Measurements from ENCODE around the gene RECK.
"Not testable (repeated sequence)": the region's sequence is repeated elsewhere in the genome, so short reads cannot be mapped to it uniquely, and the experiment has no call there.

The RECK gene

DNA sequence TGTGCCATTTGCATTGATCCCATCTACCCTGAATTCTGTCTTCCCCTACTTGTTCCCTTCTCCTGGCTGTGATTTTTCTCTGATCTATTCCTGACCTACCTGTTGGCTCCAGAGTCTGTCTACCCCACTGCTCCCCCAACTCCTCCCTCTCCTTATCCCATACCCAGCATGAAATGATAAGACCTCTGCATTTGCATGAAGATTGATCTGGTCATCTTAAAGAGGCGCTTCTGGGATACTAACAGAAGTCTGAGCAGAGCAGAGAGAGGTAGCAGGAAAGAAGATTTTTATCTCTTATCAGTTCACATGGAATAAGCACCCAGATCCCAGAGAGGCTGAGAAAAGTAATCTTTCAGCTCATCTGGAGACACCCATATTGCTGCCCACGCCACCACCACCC lies 81.5 kb downstream of the RECK start:
- no peak for DNase-seq

DNA sequence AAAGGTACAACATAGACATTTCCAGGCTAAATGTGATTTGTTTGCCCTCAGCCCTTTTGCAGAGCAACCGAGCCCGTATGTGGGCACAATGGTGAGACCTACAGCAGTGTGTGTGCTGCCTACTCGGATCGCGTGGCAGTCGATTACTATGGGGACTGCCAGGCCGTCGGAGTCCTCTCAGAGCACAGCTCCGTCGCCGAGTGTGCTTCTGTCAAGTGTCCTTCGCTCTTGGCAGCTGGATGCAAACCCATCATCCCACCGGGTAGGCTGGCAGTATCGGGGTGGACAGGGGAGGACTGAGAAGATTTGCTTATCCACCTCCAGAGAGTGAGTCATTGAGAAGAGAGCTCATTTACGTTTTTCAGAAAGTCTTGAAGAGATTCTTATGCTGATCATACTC lies 82.0 kb downstream of the RECK start:
- DNase-seq = no peak

DNA sequence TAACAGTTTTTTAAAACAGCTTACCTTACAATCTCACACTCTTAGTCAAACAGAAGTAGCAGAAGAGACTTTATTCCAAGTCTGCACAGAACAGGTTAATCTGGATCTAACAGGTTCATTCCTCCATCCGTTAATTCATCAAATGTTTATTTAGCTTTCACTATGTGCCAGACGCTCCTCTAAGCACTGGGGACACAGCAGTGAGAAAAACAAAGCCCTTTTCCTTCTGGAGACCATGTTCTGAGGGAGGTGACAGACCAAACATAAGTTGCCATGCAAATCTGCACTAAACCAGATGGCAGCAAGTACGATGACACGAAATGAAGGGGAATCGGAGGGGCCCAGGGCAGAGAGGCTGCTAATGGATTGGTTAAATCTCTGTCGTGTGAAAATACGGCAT lies 82.8 kb downstream of the RECK start:
- DNase-seq = no peak

DNA sequence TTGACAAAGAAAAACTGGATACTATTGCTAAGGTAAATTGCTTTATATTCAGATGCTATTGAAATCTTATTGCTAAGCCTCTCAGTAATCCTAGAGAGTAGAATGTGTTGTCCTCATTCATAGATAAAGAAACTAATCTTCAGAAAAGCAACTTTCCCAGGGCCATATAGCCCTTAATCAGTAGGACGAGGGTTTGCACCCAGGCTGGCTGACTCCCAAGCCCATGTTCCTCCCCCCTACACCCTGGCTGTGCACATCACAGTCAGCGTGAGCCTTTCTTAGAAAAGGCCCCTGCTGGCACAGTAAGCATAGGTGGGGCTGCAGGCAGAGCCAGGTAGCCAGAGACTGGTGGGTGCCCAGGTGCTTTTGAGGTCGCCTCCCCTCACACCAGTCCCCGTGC lies 84.0 kb downstream of the RECK start:
- DNase-seq = no peak

DNA sequence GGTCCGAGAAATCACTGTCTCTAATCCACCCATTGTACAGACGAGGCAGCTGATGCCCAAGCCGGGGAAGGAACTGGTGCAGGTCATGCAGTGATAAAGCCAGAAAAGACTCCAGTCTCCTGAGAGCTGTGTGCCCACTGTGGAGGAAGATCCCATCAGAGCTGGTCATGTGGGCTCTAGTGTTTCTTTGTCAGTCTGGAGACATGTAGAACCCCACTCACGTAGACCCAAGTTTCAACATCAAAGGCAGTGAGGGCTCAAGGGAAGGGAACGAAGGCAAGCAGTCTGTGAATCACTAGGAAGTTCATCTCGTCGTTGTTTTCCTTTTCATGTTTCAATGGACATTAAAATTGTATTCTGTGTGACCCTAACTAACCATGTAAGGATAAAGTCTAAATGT lies 85.3 kb downstream of the RECK start:
- no peak for DNase-seq

DNA sequence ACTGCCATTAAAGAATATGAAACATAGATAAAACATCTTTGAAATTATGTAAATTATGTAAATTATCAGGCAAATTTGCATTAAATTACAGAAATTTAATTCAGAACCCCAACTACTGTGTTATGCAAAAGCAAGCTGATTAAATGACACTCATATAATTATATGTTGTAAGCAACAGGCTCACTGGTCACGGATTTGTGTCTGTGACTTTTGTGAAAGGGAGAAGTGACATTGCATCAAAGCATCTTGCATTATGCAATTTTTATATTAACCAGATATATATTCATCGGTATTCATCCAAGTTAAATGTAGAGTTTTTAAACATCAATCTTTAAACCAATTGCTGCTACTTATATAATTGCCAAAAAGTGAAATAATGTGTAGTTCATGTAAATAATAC lies 86.8 kb downstream of the RECK start:
- no peak for DNase-seq

DNA sequence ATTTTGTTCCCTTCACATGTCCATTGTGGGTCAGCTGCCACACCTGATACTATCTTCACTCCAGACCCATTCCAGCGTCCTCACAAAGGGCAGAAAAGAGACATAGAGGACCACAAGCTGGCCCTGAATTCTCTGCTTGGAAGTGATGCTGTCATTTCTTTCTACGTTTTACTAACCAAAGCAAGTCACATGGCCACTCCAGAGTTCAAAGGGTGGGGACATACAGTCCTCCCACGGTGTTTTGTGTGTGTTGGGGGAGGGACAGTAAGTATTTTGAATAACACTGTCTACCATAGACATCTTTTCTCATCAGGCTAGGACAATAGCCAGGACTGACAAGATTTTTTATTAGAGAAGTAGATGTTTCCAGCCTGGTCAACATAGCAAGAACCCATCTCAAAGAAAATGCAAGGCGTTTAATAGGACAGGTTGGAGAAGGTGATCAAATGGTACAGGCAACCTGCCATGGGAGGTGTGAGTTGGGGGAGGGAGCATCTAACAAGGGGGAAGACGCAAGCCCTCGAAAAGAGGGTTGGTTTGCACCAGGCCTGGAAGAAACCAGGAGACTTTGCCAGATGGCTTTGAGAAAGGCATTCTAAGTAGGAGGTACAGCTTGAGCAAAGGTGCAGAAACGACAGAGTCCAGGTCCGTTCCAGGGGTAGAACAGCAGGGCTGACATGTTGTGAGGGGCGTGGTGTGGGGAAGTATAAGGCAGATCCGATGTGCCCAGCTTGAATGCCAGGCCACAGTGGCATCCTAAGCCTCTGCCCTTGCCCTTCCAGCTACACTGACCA lies 88.5 kb downstream of the RECK start:
- DNase-seq = no peak

DNA sequence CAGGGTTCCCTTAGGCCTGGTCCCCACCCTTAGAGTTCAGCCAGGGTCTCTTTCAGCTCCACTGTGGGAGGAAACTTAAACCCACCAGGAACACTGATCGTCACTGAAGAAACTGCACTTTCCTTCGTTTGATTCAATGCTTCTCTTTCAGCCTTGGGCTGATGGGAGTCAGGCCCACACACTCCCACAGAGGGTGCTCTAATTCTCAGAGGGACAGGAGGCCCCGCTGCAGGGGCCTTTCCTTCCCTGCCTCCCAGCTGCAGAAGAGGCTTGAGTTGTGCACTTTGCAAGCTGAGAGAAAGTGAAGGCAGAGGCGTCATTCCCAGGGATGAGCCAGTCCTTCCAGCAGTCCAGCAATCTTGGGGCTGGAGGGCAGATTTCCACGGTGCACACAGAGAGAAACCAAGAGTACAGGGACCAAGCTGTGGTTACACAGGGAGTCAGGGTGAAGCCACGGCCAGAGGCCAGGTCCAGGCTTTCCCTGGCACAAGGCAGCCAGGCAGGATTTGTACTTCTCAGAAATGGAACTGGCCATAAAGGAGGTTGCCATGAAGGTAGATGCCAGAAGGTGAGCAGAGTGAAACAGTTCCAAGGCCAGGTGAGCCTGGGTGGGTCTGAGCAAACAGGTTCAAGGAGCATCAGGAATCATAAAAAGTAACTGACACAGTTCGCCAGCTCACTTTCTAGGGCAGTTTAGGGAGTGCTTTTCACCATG lies 89.5 kb downstream of the RECK start:
- DNase-seq = no peak

DNA sequence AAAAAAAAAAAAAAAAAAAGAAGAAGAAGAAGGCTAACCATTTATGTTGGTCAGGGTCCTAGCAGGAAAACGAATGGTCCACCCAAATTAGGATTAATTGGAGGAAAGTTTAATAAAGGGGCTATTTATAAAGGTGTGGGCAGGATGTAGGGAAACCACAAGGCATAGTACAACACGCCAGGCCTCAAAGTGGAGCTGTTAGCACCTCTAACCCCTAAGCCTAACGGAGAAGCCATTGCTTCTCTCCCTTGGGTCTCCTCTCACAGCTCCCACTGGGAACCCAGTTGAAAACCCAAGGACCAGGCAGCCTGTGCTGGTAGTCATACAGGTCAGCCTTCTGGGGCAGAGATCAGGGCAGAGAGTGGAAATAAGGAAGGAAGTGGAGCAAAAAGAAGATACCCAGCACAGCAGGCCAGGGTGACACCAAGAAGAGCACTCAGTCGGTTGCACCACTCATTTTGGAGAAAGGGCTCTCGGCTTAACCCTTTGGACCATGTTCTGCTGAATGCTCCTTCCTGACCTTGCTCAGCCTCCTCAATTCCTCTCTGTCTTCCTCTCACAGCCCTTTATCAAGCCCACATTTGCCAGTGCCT lies 91.0 kb downstream of the RECK start:
- no peak for DNase-seq

DNA sequence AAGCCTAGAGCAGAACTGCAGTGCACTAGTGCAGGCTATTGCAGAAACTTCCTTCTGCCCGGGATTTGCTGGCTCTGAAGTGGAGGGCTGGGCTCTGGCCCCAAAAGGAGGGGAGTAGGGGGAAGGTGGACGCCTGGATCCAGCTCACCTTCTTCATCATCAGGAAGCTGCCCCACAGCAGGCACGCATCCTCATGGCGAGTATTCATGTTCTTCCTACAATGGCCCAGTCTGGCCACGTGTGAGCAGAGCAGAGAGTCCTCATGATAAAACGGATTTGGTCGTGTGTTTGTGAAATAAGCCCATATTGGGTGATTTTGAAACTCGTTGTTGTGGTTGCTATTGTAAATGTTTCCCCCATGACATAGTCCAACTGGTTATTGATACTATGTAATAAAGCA lies 91.6 kb downstream of the RECK start:
- DNase-seq = no peak

DNA sequence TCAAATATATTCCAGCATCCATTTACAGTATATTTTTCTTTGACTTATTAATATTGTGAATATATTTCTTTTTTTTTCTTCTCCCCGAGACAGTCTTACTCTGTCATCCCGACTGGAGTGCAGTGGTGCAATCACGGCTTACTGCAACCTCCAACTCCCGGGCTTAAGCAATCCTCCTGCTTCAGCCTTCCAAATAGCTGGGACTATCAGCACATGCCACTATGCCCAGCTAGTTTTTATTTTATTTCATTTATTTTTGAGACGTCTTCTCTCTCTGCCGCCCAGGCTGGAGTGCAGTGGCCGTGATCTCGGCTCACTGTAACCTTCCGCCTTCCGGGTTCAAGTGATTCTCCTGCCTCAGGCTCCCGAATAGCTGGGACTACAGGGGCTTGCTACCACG lies 92.4 kb downstream of the RECK start:
- no peak for DNase-seq

DNA sequence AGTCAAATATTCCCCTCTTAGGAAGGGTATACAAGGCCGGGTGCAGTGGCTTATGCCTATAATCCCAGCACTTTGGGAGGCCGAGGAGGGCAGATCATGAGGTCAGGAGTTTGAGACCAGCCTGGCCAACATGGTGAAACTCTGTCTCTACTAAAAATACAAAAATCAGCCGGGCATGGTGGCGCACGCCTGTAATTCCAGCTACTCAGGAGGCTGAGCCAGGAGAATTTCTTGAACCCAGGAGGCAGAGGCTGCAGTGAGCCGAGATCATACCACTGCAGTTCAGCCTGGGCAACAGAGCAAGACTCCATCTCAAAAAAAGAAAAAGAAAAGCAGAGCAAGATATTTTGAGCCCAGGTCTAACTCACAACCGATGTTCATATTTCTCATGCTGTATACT lies 95.0 kb downstream of the RECK start:
- not testable (repeated sequence) for DNase-seq

DNA sequence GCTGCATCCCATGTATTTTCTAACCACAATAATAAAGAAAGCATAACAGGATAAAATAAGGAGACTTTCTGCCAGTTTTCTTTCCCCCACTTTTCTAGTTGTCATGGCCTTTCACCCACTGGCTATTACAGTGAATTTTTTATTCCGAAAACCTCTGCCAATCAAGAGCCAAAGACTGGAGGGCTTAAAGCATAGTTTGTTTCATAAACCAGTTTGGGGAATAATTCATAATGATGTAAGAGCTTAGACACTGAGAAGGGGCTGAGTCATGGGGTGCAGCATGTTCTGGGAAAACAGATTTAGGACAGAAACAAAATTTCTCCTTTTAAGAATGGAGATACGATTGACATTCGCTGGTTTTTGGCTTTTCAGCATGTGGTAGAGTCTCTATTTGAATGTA lies 95.4 kb downstream of the RECK start:
- DNase-seq = no peak

DNA sequence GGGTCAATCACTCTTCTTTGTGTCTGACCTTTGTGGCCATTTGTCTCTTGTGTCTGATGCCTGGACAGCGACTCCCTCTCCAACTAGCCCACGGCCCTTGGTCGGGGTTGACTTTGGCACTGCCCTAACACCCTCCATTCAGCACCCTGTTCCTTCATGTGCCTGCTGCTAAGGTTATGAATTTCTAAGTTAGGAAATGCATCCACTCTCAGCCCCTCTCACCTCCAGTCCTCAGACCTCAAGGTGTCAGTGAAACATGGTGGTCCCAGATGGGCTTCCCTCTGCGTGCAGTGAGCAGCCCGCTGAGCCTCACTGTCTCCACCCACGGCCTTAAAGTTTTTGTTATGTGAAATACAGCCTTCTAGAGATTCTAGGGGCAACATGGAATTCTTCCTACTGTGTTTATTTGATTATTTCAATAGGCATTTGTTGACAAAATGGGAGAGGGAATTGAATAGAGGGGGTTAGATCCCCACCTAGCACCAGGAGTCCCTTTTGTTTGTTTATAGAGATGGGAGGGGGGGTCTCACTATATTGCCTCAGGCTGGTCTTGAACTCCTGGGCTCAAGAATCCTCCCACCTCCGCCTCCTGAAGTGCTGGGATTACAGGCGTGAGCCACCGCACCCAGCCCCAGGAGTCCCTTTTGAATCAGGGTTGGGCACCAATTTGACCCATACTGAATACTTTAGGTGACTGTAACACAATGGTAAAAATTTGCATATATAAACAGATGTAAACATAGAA lies 98.2 kb downstream of the RECK start:
- no peak for DNase-seq

DNA sequence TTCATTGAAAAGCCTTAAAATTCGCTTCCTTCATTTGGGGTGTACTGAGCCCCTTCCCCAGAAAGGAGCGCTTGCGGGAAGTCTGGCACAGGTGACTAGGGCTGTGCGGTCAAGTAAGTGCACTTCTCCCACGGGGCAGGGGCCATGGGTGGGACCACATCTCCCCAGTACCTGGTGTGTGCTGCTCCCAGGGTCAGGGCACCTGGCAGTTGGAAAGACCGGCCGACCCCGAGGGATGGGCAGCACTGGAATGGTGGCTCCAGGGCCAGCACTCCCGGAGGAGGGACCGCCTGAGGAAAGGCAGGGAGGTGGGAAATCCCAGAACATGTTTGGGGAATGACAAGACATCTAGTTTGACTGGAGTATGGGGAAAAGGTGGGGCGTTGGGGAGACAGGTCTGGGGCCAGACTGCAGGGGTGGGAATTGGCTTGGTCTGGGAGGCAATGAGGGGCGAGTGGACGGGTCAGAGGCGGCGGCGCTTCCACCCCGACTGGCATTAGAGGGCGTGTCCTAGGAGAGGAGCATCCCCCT lies 99.1 kb downstream of the RECK start:
- no peak for DNase-seq

DNA sequence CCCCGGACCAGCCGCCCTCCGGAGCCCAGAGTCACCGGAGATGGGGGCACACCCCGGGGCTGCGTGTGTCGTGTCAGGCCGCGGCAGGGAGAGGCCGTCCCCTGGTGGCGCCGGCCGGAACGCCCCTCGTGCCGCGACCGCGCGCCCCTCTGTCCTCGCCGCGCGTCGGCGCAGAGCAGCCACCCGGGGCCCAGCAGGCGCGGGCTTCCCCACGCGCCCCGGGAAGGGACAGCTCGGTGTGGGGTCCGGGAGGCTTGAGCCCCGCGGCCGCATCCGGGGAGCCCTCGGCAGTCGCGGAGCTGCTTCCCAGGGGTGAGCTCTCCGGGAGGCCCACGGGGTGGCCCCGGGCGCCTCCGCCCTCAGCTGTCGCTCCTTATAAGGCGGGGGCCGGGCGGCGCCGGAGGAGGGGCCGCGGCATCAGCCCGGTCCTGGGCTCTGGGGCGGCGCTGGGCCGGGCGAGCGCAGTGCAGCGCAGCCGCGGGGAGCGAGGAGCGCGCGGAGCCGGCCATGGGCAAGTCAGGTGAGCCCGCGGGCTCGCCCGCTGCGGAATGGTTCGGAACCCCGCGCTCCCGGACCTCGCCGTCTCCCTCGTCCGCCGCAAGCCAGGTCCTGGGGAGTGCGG lies 99.7 kb downstream of the RECK start, which contains the start of gene GLIPR2:
Gene GLIPR2, plus strand, starts transcription at position 462 of the 622 bp plus-strand sequence. Its CDS starts 46 bp downstream, at position 508.
- DNase-seq = peak; percentile 62

DNA sequence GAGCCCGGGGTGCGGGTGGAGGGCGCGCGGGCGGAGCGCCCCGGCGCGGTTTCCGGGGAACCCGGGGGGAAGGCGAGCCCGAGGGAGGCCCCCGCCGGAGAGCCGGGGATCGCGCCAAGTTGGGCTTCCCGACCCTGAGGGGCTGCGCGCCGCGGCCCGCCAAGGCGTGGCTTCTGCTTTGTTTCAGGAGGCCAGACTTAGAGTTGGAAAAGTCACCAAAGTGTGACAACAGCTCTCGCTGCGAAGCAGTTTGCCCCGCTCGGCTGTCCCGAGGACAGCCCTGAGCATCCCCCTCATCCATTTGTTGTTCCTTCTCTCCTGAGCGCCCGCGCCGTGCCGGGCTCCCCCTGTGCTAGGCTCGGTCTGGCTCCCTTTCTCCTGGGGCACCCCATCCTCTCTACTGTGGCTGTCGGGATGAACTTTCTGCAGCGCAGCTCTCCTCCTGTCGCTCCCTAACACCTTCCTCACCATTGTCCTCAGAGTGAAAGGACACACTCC lies 100.2 kb downstream of the RECK start:
- no peak for DNase-seq

DNA sequence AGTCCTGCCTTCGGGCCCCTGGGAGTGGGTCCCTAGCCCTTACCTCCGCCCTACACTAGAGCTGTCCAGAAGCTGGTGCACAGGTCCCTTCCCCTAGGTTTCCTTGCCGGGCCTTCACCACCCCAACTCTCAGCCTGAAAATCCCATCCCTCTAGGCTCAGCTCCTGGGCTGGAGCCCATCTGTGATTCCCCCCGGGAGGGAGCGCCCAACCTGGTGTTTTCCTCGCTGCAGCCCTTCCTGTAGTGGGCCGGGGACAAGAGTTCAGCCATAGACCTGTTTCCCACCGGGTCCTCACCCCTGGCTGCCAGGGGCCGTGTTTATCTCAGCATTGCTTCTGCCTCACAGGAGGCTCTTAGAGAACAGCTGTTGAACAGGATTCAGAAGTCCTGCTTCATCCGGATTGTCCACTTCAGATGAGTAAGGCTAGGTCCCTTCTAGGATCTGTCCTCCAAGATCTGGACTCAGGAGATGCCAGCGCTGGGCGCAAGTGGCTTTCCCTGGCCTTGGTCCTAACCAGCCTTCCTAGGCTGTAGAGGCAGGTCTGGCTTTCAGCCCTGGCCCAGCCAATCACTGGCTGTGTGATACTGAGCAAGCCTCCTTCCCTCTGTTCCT lies 100.8 kb downstream of the RECK start:
- no peak for DNase-seq

DNA sequence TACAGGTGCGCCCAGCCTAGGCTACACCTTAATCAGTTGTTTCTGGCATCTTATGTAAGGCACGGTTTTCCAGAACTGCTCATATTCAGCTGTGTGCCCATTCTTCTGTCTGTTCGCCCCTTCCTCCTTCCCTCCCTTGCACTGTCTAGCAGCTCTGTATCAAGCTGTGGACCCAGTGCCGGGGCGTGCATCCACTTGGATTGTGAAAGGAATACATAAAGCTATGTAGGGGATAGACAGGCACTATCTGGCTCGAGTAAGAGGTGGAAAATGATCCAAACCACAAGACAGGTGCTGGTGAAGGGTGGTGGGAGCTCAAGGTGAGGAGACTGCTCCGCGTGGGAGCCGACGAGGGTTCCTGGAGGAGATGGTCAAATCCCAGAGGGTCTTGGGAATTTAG lies 101.8 kb downstream of the RECK start:
- DNase-seq = no peak

DNA sequence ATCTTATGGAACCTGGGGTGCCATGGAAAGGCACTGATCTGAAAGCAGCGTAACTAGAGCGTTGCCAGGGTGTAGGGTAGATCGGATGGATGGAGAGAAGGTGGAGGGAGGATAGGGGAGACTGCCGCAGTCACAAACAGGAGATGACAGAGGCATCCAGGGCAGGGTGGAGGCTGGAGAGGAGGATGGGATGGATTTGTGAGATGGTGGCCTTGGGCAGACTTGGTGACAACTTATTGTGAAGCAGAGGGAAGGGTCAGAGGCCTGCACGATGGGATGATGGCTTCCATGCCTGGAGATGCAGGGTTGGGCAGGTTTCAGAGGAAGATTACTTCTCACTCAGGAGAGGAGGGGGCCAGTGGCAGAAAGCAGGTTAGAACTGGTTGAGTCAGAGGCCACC lies 102.2 kb downstream of the RECK start:
- no peak for DNase-seq

DNA sequence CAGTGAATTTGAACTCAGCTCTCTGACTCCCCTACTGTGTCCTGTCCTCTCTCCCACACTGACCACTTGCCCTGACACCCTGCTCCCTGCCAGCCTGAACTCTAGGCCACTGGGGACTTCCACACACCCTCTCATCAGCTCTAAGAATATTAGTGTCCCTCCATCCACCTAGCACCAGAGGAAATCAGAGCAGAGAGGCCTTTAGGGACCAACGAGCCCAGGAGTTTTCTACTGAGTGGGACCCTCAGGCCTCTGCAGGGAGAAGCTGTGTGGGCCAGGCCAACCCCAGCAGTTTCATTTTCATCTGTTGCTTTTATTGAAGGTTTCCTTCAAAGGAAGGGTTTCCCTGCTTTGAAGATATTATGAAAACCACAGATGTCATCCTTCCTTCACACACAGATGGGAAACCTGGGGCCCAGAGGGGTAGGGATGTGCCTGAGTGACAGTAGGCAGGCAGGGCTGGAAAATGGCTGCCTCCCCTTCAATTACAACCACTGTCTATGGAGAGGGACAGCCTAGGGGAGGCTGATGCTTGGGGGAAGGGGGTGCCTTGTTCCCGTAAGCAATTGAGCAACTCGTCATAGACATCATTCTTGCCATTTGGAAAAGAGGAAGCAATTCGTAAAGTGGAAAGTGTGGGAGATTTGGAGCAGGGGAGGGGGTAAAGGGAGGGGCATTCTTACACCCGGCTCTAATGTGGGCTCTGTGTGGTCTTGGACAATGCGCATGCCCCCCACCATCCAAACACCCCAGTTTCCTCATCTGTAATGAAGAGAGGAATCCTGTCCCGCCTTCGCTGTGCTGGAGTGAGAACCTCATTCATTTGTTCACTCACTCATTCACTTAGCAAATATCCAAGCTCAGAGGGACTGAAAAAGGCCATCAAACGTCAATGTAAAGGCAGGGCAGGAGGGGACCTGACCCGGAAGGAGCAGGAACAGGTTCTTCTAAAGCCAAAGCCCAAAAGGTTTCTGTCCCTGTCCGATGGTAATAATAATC lies 103.7 kb downstream of the RECK start:
- no peak for DNase-seq

All from NCI-H146 (cell line).